H9 (cell line): Measurements from ENCODE around the gene PPFIBP2. TPM values are rescaled to one million over a fixed set of nuclear protein-coding genes. Genes with fewer than 3 reads are reported as not detected.

Experiments
- DNase-seq: peaks from one replicate; pipeline ENCODE4 v3.0.0-alpha.2; 2017
- H2AFZ ChIP-seq: one replicate; pipeline ENCODE4 v1.6.1; 2013; ENCODE audit warnings: mild to moderate bottlenecking, low read length, control low read depth, moderate library complexity
- H2AK5ac ChIP-seq: 2 replicates; pipeline ENCODE4 v1.6.1; 2013; ENCODE audit warnings: low read length, control low read depth, mixed read lengths; ENCODE audit not compliant: insufficient read length
- H2BK120ac ChIP-seq: one replicate; pipeline ENCODE4 v1.6.1; 2013; ENCODE audit warnings: low read depth, mild to moderate bottlenecking, low read length, control low read depth, inconsistent platforms; ENCODE audit not compliant: poor library complexity, severe bottlenecking
- H2BK12ac ChIP-seq: 2 replicates; pipeline ENCODE4 v1.6.1; 2013; ENCODE audit warnings: low read length, control low read depth, mixed read lengths, low read depth; ENCODE audit not compliant: insufficient read length
- H2BK15ac ChIP-seq: 2 replicates; pipeline ENCODE4 v1.6.1; 2013; ENCODE audit warnings: low read depth, low read length, control low read depth
- H2BK20ac ChIP-seq: one replicate; pipeline ENCODE4 v1.6.1; 2013; ENCODE audit warnings: low read depth, mild to moderate bottlenecking, low read length, control low read depth, inconsistent platforms; ENCODE audit not compliant: poor library complexity, severe bottlenecking
- H2BK5ac ChIP-seq: 2 replicates; pipeline ENCODE4 v1.6.1; 2013; ENCODE audit warnings: low read length, control low read depth, mixed read lengths; ENCODE audit not compliant: insufficient read length
- H3K14ac ChIP-seq: 2 replicates; pipeline ENCODE4 v1.6.1; 2013; ENCODE audit warnings: low read length, control low read depth; ENCODE audit not compliant: insufficient read depth
- H3K18ac ChIP-seq: 2 replicates; pipeline ENCODE4 v1.6.1; 2013; ENCODE audit warnings: low read depth, mild to moderate bottlenecking, mixed read lengths, low read length, control low read depth; ENCODE audit not compliant: insufficient read length
- H3K23ac ChIP-seq: 2 replicates; pipeline ENCODE4 v1.6.1; 2013; ENCODE audit warnings: low read length, control low read depth, mixed read lengths, low read depth; ENCODE audit not compliant: insufficient read length
- H3K23me2 ChIP-seq: 2 replicates; pipeline ENCODE4 v1.6.1; 2013; ENCODE audit warnings: low read depth, mild to moderate bottlenecking, mixed read lengths, low read length, control low read depth; ENCODE audit not compliant: insufficient read length, poor library complexity, severe bottlenecking
- H3K27ac ChIP-seq: 2 replicates; pipeline ENCODE4 v1.5.1; 2013; ENCODE audit warnings: low read length, control low read depth, mixed read lengths, low read depth; ENCODE audit not compliant: insufficient read length
- H3K27me3 ChIP-seq: 2 replicates; pipeline ENCODE4 v1.6.1; 2013; ENCODE audit warnings: low read length, control low read depth, inconsistent platforms; ENCODE audit not compliant: insufficient read depth
- H3K4ac ChIP-seq: 2 replicates; pipeline ENCODE4 v1.6.1; 2013; ENCODE audit warnings: low read depth, mild to moderate bottlenecking, control low read depth, inconsistent platforms, low read length, moderate library complexity
- H3K4me1 ChIP-seq: 2 replicates; pipeline ENCODE4 v1.6.1; 2013; ENCODE audit warnings: low read length, control low read depth, inconsistent platforms; ENCODE audit not compliant: insufficient read depth
- H3K4me2 ChIP-seq: 2 replicates; pipeline ENCODE4 v1.6.1; 2013; ENCODE audit warnings: low read length, control low read depth, mixed read lengths; ENCODE audit not compliant: insufficient read length, insufficient read depth
- H3K56ac ChIP-seq: 2 replicates; pipeline ENCODE4 v1.6.1; 2013; ENCODE audit warnings: low read depth, mild to moderate bottlenecking, mixed read lengths, low read length, control low read depth; ENCODE audit not compliant: insufficient read length
- H3K79me1 ChIP-seq: 2 replicates; pipeline ENCODE4 v1.6.1; 2013; ENCODE audit warnings: low read depth, mild to moderate bottlenecking, moderate library complexity, low read length, control low read depth, inconsistent platforms; ENCODE audit not compliant: insufficient read depth, poor library complexity, severe bottlenecking
- H3K79me2 ChIP-seq: 2 replicates; pipeline ENCODE4 v1.6.1; 2013; ENCODE audit warnings: low read length, control low read depth, inconsistent platforms; ENCODE audit not compliant: insufficient read depth
- H3K9ac ChIP-seq: 2 replicates; pipeline ENCODE4 v1.6.1; 2013; ENCODE audit warnings: low read length, control low read depth, mixed read lengths; ENCODE audit not compliant: insufficient read length; ENCODE audit errors: extremely low read depth
- H3K9me3 ChIP-seq: one replicate; pipeline ENCODE4 v1.6.1; 2013; ENCODE audit warnings: low read depth, low read length, inconsistent platforms; ENCODE audit not compliant: control insufficient read depth
- H3T11ph ChIP-seq: one replicate; pipeline ENCODE4 v1.6.1; 2013; ENCODE audit warnings: mild to moderate bottlenecking, low read length, control low read depth, inconsistent platforms
- H4K20me1 ChIP-seq: one replicate; pipeline ENCODE4 v1.6.1; 2013; ENCODE audit not compliant: control insufficient read depth, insufficient read length, insufficient read depth
- H4K5ac ChIP-seq: 2 replicates; pipeline ENCODE4 v1.6.1; 2013; ENCODE audit warnings: low read depth, mild to moderate bottlenecking, mixed read lengths, low read length, control low read depth; ENCODE audit not compliant: insufficient read length
- H4K8ac ChIP-seq: replicated peaks from 2 replicates; pipeline ENCODE4 v1.6.1; 2013; ENCODE audit warnings: low read length, control low read depth, mixed read lengths, low read depth; ENCODE audit not compliant: insufficient read length
- H4K91ac ChIP-seq: 2 replicates; pipeline ENCODE4 v1.6.1; 2013; ENCODE audit warnings: low read depth, mild to moderate bottlenecking, moderate library complexity, mixed read lengths, low read length, control low read depth; ENCODE audit not compliant: insufficient read length
- H3K27ac Mint-ChIP-seq, 3 experiments: 2 replicates in 2 of 3; 3 replicates in 1 of 3; pipeline ENCODE4 v1.8.0; 2020 to 2021; ENCODE audit warnings: mixed read lengths in 3 of 3, mild to moderate bottlenecking in 1 of 3, moderate library complexity in 1 of 3
- H3K27me3 Mint-ChIP-seq: 2 replicates; pipeline ENCODE4 v1.8.0; 2021; ENCODE audit warnings: low read depth, mild to moderate bottlenecking, moderate library complexity, mixed read lengths
- H3K36me3 Mint-ChIP-seq, 3 experiments: 2 replicates in 2 of 3; 3 replicates in 1 of 3; pipeline ENCODE4 v1.8.0; 2020 to 2021; ENCODE audit warnings: low read depth in 3 of 3, mixed read lengths in 3 of 3; ENCODE audit not compliant: insufficient read depth in 1 of 3
- H3K4me1 Mint-ChIP-seq, 2 experiments: 2 replicates each; pipeline ENCODE4 v1.8.0; 2020; ENCODE audit warnings: mixed read lengths in 2 of 2
- H3K4me3 Mint-ChIP-seq, 2 experiments: 2 replicates in 1 of 2; 3 replicates in 1 of 2; pipeline ENCODE4 v1.8.0; 2020 to 2021; ENCODE audit warnings: mild to moderate bottlenecking in 2 of 2, mixed read lengths in 2 of 2, moderate library complexity in 1 of 2
- H3K9me3 Mint-ChIP-seq, 2 experiments: 2 replicates in 1 of 2; 3 replicates in 1 of 2; pipeline ENCODE4 v1.8.0; 2020; ENCODE audit warnings: mild to moderate bottlenecking in 2 of 2, mixed read lengths in 2 of 2, moderate library complexity in 1 of 2
- WGBS: extraction: QIAGEN DNeasy Blood & Tissue Kit; methylation state at CpG from one replicate; pipeline ENCODE4 v1.1.7; 2013; ENCODE audit warnings: missing lambda C conversion rate, low lambda C conversion rate, mixed read lengths; ENCODE audit not compliant: insufficient read length; ENCODE audit errors: extremely low coverage; 5-methylcytosine and 5-hydroxymethylcytosine counted together
- total RNA-seq: library from RNA; stranded (reverse); gene quantifications from 2 replicates; pipeline ENCODE4 v1.2.1, GENCODE V29; 2021
- TF ChIP-seq, protein P1 (sequence below): fragments of 200-600 bp; sonication (generic); conservative IDR thresholded peaks from 3 replicates; pipeline ENCODE4 v1.8.0; 2021; ENCODE audit warnings: antibody characterized with exemption, mild to moderate bottlenecking

PPFIBP2 gene
- total RNA-seq, 1 experiment from 2014 or later = 8.3 TPM

DNA sequence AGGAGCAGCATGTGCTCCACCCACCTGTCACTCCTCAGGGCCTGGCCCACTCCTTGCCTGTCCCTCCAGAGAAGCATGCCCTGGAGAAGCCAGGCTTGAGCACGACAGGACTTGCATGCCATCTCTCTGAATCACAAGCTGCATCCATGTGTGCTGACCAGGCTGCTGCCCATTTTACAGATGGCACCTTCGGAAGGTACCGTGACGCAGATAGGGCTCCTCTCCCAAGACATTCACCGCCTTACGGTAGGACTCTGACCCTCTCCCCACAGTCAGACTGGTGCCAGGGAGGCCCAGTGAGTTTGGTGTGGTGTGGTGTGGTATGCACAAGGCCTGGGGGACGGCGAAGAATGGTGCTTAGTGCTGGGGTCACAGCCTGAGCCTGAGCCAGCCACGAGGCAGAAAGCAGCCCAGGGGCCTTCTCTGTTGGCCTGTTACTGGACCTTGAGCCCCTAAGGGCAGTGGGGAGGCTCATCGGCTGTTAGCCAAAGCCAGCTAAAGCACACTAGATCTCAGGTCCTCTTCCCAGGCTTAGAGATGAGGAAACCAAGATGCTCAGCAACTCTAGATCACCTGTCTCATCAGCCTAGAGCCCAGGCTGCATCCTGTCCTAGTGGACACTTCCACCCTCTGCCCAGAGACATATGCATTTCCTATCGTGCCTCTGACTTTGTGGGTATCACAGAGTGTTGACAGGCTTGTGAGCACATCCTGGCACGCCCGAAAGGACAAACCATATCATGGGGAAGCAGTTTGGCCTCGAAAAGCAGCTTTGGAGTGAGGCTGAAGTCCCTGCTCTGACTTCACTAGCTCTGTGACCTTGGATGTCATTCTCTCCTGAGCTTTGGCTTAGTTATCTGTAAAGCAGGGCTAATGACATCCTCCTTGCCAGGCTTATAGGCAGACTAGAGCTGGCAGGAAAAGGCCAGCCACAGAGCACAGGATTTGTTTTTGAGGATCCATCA, 141.7 kb downstream of the PPFIBP2 start:
- whole genome bisulfite sequencing = no CpG with 5 or more reads among the region's 14 CpGs
- no peak overlapping the region for H4K8ac ChIP-seq
- no peak overlapping the region for H3K14ac ChIP-seq
- H3K56ac ChIP-seq = no peak overlapping the region
- H2AK5ac ChIP-seq = no peak overlapping the region
- H4K91ac ChIP-seq = no peak overlapping the region
- H3K79me2 ChIP-seq = no peaks in the 10 kb centered on the region
- H3K9ac ChIP-seq = no peak overlapping the region
- H3K4me3 Mint-ChIP-seq = no peak overlapping the region
- H3K23me2 ChIP-seq = no peaks in the 10 kb centered on the region
- H3K4me2 ChIP-seq = no peak overlapping the region
- TF ChIP-seq, protein P1, sequence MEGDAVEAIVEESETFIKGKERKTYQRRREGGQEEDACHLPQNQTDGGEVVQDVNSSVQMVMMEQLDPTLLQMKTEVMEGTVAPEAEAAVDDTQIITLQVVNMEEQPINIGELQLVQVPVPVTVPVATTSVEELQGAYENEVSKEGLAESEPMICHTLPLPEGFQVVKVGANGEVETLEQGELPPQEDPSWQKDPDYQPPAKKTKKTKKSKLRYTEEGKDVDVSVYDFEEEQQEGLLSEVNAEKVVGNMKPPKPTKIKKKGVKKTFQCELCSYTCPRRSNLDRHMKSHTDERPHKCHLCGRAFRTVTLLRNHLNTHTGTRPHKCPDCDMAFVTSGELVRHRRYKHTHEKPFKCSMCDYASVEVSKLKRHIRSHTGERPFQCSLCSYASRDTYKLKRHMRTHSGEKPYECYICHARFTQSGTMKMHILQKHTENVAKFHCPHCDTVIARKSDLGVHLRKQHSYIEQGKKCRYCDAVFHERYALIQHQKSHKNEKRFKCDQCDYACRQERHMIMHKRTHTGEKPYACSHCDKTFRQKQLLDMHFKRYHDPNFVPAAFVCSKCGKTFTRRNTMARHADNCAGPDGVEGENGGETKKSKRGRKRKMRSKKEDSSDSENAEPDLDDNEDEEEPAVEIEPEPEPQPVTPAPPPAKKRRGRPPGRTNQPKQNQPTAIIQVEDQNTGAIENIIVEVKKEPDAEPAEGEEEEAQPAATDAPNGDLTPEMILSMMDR = no peak
- no peak overlapping the region for H2AFZ ChIP-seq
- H4K20me1 ChIP-seq = no peaks in the 10 kb centered on the region
- no peak overlapping the region for H2BK15ac ChIP-seq
- no peaks in the 10 kb centered on the region for H3K4me1 ChIP-seq
- H4K5ac ChIP-seq = no peak overlapping the region
- peaks cover 5 to 7% of the 10 kb centered on the region in 2 experiments for H3K4me1 Mint-ChIP-seq
- no peak overlapping the region for H2BK120ac ChIP-seq
- H3K27me3 ChIP-seq = no peaks in the 10 kb centered on the region
- H3K23ac ChIP-seq = no peak overlapping the region
- H3K27me3 Mint-ChIP-seq = no peaks in the 10 kb centered on the region
- H3K9me3 ChIP-seq = no peaks in the 10 kb centered on the region
- H3K36me3 Mint-ChIP-seq = peaks cover 5 to 41% (median 18%) of the 10 kb centered on the region in 3 experiments
- H3K27ac Mint-ChIP-seq = no peak overlapping the region; a peak in 2 of 7 replicates
- DNase-seq = no peak
- H3K18ac ChIP-seq = no peak overlapping the region
- no peak overlapping the region for H2BK5ac ChIP-seq
- H3K79me1 ChIP-seq = no peaks in the 10 kb centered on the region
- H3K9me3 Mint-ChIP-seq = no peaks in the 10 kb centered on the region
- H2BK20ac ChIP-seq = no peak overlapping the region
- no peak overlapping the region for H3T11ph ChIP-seq
- no peak overlapping the region for H2BK12ac ChIP-seq
- H3K27ac ChIP-seq = no peak overlapping the region
- H3K4ac ChIP-seq = no peak overlapping the region
